Left ventricle myocardium inferior (tissue), 1 donor: ENCODE measurements around the gene CORO2B. TPM values are rescaled to one million over a fixed set of nuclear protein-coding genes. Genes with fewer than 3 reads are reported as not detected.
A peak's percentile ranks its signal among the peaks of the same experiment; 100 is the strongest.

ENCODE experiments used
- DNase-seq: peaks from one replicate; pipeline ENCODE4 v3.0.0-alpha.2; 2020
- H3K27ac ChIP-seq: fragments of 200-600 bp; replicated peaks from 2 replicates; pipeline ENCODE4 v1.8.0; 2021
- H3K27me3 ChIP-seq: fragments of 200-600 bp; 2 replicates; pipeline ENCODE4 v1.8.0; 2021; ENCODE audit warnings: low read depth
- H3K36me3 ChIP-seq: fragments of 200-600 bp; 2 replicates; pipeline ENCODE4 v1.8.0; 2021
- H3K4me1 ChIP-seq: fragments of 200-600 bp; 2 replicates; pipeline ENCODE4 v1.8.0; 2021
- H3K4me3 ChIP-seq: fragments of 200-600 bp; 2 replicates; pipeline ENCODE4 v1.8.0; 2021; ENCODE audit warnings: mild to moderate bottlenecking, moderate library complexity
- H3K9me3 ChIP-seq: fragments of 200-600 bp; replicated peaks from 2 replicates; pipeline ENCODE4 v1.8.0; 2021
- CTCF ChIP-seq: fragments of 200-600 bp; IDR thresholded peaks from 2 replicates; pipeline ENCODE4 v1.8.0; 2021; ENCODE audit warnings: antibody characterized with exemption, mild to moderate bottlenecking, borderline replicate concordance
- intact Hi-C: fragments of 100-400 bp; cut with micrococcal nuclease; formaldehyde crosslinking; loops from one replicate; pipeline ENCODE4 v1.11.0; 2022
- total RNA-seq: library from RNA; stranded (reverse); fragmentation: NEBNext Ultra II Directional; extraction: Animal tissue kit (Norgen Biotek cat#: 25700); gene quantifications from one replicate; pipeline ENCODE4 v1.2.1, GENCODE V29; 2021
- donor health status: DM: no; HTN: yes; CAD: no; lungs with severe emphysema.

Gene CORO2B
- total RNA-seq, 1 donor from 2014 or later = 5.0 TPM

GRCh38 chr15:68612979-68613740 lies 34.4 kb downstream of the CORO2B start:
- Histone ChIP-seq H3K4me1 (peaks cover 76% of the 10 kb centered on the region), H3K36me3 (no peaks in the 10 kb centered on the region), H3K9me3 (no peaks in the 10 kb centered on the region), H3K27me3 (no peaks in the 10 kb centered on the region), H3K27ac (peak overlapping the region; percentile 88), H3K4me3 (no peak overlapping the region)
- no peak for TF ChIP-seq CTCF
- no peak for DNase-seq
- intact Hi-C loops = no loop called here

- peak overlapping the region; percentile 88 for H3K27ac ChIP-seq
- H3K36me3 ChIP-seq = no peaks in the 10 kb centered on the region
- intact Hi-C loops = no loop called here
- peak overlapping the region; percentile 28 for H3K4me3 ChIP-seq
- H3K27me3 ChIP-seq = no peaks in the 10 kb centered on the region
- H3K9me3 ChIP-seq = no peaks in the 10 kb centered on the region
- peaks cover 76% of the 10 kb centered on the region for H3K4me1 ChIP-seq
- no peak for TF ChIP-seq CTCF
- DNase-seq = peak; percentile 69
Observed at GRCh38 chr15:68614286-68615035, 35.7 kb downstream of the CORO2B start.

- no peaks in the 10 kb centered on the region for H3K27me3 ChIP-seq
- intact Hi-C loops = no loop called here
- H3K4me3 ChIP-seq = no peak overlapping the region
- no peaks in the 10 kb centered on the region for H3K9me3 ChIP-seq
- no peaks in the 10 kb centered on the region for H3K36me3 ChIP-seq
- peaks cover 77% of the 10 kb centered on the region for H3K4me1 ChIP-seq
- no peak for DNase-seq
- peak overlapping the region; percentile 88 for H3K27ac ChIP-seq
- no peak for TF ChIP-seq CTCF
Observed at GRCh38 chr15:68615301-68615700, 36.5 kb downstream of the CORO2B start.

- H3K9me3 ChIP-seq = no peaks in the 10 kb centered on the region
- peaks cover 77% of the 10 kb centered on the region for H3K4me1 ChIP-seq
- intact Hi-C loops = no loop called here
- H3K4me3 ChIP-seq = no peak overlapping the region
- H3K27ac ChIP-seq = peak overlapping the region; percentile 88
- H3K27me3 ChIP-seq = no peaks in the 10 kb centered on the region
- no peak for TF ChIP-seq CTCF
- no peaks in the 10 kb centered on the region for H3K36me3 ChIP-seq
- no peak for DNase-seq
Observed at GRCh38 chr15:68615811-68616210, 37.0 kb downstream of the CORO2B start.

- Histone ChIP-seq H3K4me3 (no peak overlapping the region), H3K27me3 (no peaks in the 10 kb centered on the region), H3K4me1 (peaks cover 80% of the 10 kb centered on the region), H3K27ac (peak overlapping the region; percentile 88), H3K36me3 (no peaks in the 10 kb centered on the region), H3K9me3 (no peaks in the 10 kb centered on the region)
- intact Hi-C loops = no loop called here
- no peak for TF ChIP-seq CTCF
- DNase-seq = no peak
Observed at GRCh38 chr15:68616397-68616796, 37.6 kb downstream of the CORO2B start.
